KMS-11 (cell line): ENCODE measurements around the gene RBM26.

Experiments
- H2AFZ ChIP-seq: fragments of 200-600 bp; sonication (generic); 2 replicates; pipeline ENCODE4 v1.6.1; 2016; ENCODE audit warnings: antibody characterized with exemption, mixed run types, low read depth
- H3K27ac ChIP-seq: fragments of 200-600 bp; sonication (generic); 2 replicates; pipeline ENCODE4 v1.6.1; 2016; ENCODE audit warnings: mild to moderate bottlenecking, mixed run types
- H3K27me3 ChIP-seq: fragments of 200-600 bp; sonication (generic); 2 replicates; pipeline ENCODE4 v1.6.1; 2017; ENCODE audit warnings: mild to moderate bottlenecking, low read depth, mixed run types, moderate library complexity; ENCODE audit not compliant: insufficient read depth
- H3K36me3 ChIP-seq: fragments of 200-600 bp; sonication (generic); 2 replicates; pipeline ENCODE4 v1.6.1; 2017; ENCODE audit warnings: mild to moderate bottlenecking, mixed run types; ENCODE audit not compliant: insufficient read depth
- H3K4me1 ChIP-seq: fragments of 200-600 bp; sonication (generic); 2 replicates; pipeline ENCODE4 v1.6.1; 2016; ENCODE audit warnings: mild to moderate bottlenecking, low read depth, mixed run types; ENCODE audit not compliant: poor library complexity, severe bottlenecking
- H3K4me2 ChIP-seq: fragments of 200-600 bp; sonication (generic); 2 replicates; pipeline ENCODE4 v1.7.0; 2016; ENCODE audit warnings: mild to moderate bottlenecking, mixed run types
- H3K4me3 ChIP-seq: fragments of 200-600 bp; sonication (generic); IDR thresholded peaks from 2 replicates; pipeline ENCODE4 v1.6.1; 2017; ENCODE audit warnings: low read depth, low read length, mixed read lengths; ENCODE audit not compliant: insufficient read depth
- H3K79me2 ChIP-seq: fragments of 200-600 bp; sonication (generic); 2 replicates; pipeline ENCODE4 v1.6.1; 2016; ENCODE audit warnings: low read depth, mixed run types; ENCODE audit not compliant: insufficient read depth
- H3K9ac ChIP-seq: fragments of 200-600 bp; sonication (generic); 2 replicates; pipeline ENCODE4 v1.6.1; 2016; ENCODE audit warnings: mild to moderate bottlenecking, mixed run types
- H4K20me1 ChIP-seq: fragments of 200-600 bp; sonication (generic); 2 replicates; pipeline ENCODE4 v1.6.1; 2016; ENCODE audit warnings: mild to moderate bottlenecking, mixed run types; ENCODE audit not compliant: insufficient read depth
- TF ChIP-seq, protein P1 (sequence below): fragments of 200-600 bp; sonication (generic); conservative IDR thresholded peaks from 2 replicates; pipeline ENCODE4 v1.6.1; 2017; ENCODE audit warnings: low read depth, mild to moderate bottlenecking, antibody characterized with exemption, low read length, moderate library complexity, mixed read lengths

RBM26 gene

DNA sequence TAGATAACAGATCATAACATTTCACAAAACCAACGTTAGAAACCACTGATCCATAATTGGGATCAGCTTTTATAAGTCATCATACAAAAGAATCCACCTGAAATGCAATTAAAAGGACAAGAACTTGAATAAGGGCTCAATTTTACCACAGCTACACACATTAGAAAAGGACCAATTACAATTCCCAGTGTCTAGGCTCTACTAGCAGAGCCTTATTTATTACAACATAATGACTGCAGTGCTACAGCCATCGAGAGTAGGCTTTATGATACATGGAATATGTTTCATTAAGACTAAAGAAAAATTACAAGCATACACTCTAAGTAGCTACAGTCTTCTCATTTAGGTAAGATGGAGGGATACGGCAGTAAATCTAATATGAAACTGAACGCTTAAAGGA lies 2.9 kb downstream of the RBM26 start:
- Histone ChIP-seq H3K27ac (peak overlapping the region; percentile 40; the same call in 1 of the 2 replicates), H3K4me1 (peaks cover 56% of the 10 kb centered on the region), H3K79me2 (peaks cover 85% of the 10 kb centered on the region), H3K9ac (peak overlapping the region; percentile 11; the same call in 1 of the 2 replicates), H3K4me2 (peak overlapping the region; percentile 89), H2AFZ (no peak overlapping the region), H3K36me3 (no peaks in the 10 kb centered on the region), H3K4me3 (no peak overlapping the region), H4K20me1 (no peaks in the 10 kb centered on the region), H3K27me3 (no peaks in the 10 kb centered on the region)
- TF ChIP-seq, protein P1, sequence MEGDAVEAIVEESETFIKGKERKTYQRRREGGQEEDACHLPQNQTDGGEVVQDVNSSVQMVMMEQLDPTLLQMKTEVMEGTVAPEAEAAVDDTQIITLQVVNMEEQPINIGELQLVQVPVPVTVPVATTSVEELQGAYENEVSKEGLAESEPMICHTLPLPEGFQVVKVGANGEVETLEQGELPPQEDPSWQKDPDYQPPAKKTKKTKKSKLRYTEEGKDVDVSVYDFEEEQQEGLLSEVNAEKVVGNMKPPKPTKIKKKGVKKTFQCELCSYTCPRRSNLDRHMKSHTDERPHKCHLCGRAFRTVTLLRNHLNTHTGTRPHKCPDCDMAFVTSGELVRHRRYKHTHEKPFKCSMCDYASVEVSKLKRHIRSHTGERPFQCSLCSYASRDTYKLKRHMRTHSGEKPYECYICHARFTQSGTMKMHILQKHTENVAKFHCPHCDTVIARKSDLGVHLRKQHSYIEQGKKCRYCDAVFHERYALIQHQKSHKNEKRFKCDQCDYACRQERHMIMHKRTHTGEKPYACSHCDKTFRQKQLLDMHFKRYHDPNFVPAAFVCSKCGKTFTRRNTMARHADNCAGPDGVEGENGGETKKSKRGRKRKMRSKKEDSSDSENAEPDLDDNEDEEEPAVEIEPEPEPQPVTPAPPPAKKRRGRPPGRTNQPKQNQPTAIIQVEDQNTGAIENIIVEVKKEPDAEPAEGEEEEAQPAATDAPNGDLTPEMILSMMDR = no peak

DNA sequence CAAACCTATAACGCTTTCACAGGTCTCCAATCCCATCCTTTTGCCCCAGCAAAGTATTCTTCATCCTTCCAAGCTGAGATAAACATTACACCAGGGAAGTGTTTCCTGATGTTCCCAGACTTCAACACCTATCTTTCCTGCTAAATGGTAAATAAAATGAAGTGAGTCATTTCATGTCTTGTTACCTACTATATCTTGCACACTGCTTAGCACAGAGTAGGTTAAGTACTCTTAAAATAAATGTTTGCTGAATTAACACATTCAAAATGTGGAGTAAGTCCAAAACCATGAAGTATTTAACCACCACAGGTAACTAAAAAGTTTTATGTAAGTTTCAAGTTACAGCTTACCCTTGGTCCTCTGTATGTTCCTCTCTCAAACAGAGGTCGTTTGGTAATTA lies 3.4 kb downstream of the RBM26 start:
- Histone ChIP-seq H2AFZ (no peak overlapping the region), H3K79me2 (peaks cover 89% of the 10 kb centered on the region), H3K36me3 (no peaks in the 10 kb centered on the region), H3K4me3 (no peak overlapping the region), H3K27me3 (no peaks in the 10 kb centered on the region), H3K4me1 (peaks cover 57% of the 10 kb centered on the region), H3K9ac (peak overlapping the region; percentile 44; the same call in 1 of the 2 replicates), H3K27ac (peak overlapping the region; percentile 40; the same call in 1 of the 2 replicates), H4K20me1 (no peaks in the 10 kb centered on the region), H3K4me2 (peak overlapping the region; percentile 89)
- TF ChIP-seq, protein P1 = no peak

DNA sequence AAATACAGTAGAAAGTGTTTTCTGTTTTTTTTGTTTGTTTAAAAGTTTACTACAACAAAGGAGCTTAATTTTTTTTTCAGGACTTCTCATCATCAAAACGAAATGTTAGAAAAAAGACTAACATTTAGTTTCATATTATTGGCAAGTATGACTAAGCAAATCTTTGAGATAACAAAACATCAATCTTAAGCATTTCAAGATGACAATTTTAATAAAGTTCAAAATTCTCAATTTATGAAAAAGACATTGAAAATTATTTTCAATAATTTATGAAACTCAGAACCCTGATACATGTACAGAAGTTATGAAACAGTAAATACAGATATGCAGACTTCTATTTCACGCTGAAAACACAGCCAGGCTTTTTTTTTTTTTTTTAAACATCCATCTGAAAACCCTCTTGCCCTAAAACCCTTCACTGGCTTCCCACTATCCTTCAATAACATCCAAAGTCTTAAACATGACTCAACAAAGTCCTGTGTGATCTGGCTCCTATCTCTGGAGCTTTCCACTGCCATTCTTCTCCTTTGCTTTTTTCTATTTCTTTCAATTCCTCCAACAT lies 3.9 kb downstream of the RBM26 start:
- H2AFZ ChIP-seq = no peak overlapping the region
- peak overlapping the region; percentile 44; the same call in 1 of the 2 replicates for H3K9ac ChIP-seq
- TF ChIP-seq, protein P1 = no peak
- peak overlapping the region; percentile 40; the same call in 1 of the 2 replicates for H3K27ac ChIP-seq
- H3K27me3 ChIP-seq = no peaks in the 10 kb centered on the region
- H4K20me1 ChIP-seq = no peaks in the 10 kb centered on the region
- peaks cover 91% of the 10 kb centered on the region for H3K79me2 ChIP-seq
- H3K4me2 ChIP-seq = peak overlapping the region; percentile 89
- H3K4me3 ChIP-seq = no peak overlapping the region
- no peaks in the 10 kb centered on the region for H3K36me3 ChIP-seq
- peaks cover 51% of the 10 kb centered on the region for H3K4me1 ChIP-seq

DNA sequence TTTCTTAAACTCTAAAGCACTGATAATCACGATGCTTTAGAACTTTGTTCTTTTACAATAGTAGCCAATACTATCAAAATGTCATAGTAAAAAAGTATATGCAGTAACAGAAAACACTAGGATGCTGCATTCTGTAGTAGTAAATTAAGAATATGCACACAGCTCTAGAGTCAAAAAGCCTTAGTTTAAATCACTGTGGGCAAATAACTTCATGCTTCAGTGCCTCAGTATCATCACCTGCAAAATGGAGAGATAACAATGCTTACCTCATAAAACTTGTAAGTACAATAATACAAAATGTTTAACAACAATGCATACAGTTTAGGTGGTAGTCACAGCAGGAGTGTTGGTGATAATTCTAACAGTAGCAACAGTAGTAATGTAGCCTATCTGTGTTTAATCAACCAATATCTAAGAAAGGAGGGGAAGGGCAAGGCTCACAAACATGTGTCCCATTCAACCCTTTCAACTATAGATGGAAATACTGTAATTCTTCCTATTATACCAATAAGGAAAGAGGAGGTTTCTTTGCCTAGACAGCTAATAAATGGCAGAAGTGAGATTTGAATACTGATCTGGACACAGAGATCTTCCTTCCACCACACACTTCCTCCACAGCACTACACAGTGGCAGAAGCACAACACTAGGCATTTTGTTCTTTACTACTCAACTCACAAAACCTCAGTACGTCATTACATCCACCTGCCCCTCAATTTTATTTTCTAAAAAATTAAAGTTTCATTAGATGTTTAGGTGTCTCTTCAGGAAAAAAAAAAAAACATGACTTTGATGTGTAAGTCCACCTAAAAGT lies 4.6 kb downstream of the RBM26 start:
- Histone ChIP-seq H3K9ac (peak overlapping the region; percentile 44; the same call in 1 of the 2 replicates), H3K27ac (peak overlapping the region; percentile 40; the same call in 1 of the 2 replicates), H4K20me1 (no peaks in the 10 kb centered on the region), H2AFZ (no peak overlapping the region), H3K79me2 (peaks cover 91% of the 10 kb centered on the region), H3K4me2 (peak overlapping the region; percentile 89), H3K4me3 (no peak overlapping the region), H3K36me3 (no peaks in the 10 kb centered on the region), H3K27me3 (no peaks in the 10 kb centered on the region), H3K4me1 (peaks cover 47% of the 10 kb centered on the region)
- TF ChIP-seq, protein P1 = no peak
